AG04449 (cell line): Measurements from ENCODE around the gene EPB41L1.
A peak's percentile ranks its signal among the peaks of the same experiment; 100 is the strongest.

Source experiments
- CTCF ChIA-PET: fragments of 350-600 bp; formaldehyde crosslinking; extraction: SDS; loops from one replicate; lab custom pipeline; 2021; ENCODE audit warnings: antibody characterized with exemption; lab: Yijun Ruan, JAX
- POLR2A ChIA-PET: fragments of 400-600, 350-600 bp; formaldehyde crosslinking; extraction: SDS; loops from one replicate; lab custom pipeline; 2020; ENCODE audit warnings: antibody characterized with exemption, inconsistent platforms; lab: Yijun Ruan, JAX
- DNase-seq: peaks from one replicate; pipeline ENCODE4 v3.0.0-alpha.2; 2010; ENCODE audit warnings: low read depth, low spot score
- H3K4me3 ChIP-seq: 2 replicates; pipeline ENCODE4 v1.5.1; 2011; ENCODE audit warnings: low read depth, mild to moderate bottlenecking, control low read depth, low read length
- TF ChIP-seq, protein P1 (sequence below): IDR thresholded peaks from one replicate; pipeline ENCODE4 v1.5.1; 2011; ENCODE audit warnings: mild to moderate bottlenecking, moderate library complexity, low read length, control low read depth, inconsistent platforms; ENCODE audit not compliant: insufficient read depth; ENCODE audit errors: missing control alignments

The EPB41L1 gene

DNA sequence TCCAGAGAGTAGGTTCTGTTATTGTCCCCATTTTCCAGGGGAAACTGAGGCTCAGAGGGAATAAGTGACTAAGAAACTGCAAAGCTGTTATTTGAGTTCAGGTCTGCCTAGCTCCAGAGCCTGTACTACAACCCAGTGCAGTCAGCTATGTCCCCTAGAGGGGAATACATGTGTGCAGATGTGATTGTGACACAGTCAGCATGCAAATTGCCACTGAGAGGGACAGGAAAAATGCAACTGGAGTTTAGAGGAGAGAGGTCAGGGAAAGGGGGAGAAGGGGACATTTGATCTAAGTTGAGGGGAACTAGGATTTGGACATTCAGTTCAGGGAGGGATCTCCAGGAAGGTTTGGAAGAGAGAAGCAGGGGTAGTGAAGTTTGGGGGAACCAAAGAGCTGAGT is 38.6 kb upstream of the EPB41L1 start:
- no peak for DNase-seq
- TF ChIP-seq, protein P1, sequence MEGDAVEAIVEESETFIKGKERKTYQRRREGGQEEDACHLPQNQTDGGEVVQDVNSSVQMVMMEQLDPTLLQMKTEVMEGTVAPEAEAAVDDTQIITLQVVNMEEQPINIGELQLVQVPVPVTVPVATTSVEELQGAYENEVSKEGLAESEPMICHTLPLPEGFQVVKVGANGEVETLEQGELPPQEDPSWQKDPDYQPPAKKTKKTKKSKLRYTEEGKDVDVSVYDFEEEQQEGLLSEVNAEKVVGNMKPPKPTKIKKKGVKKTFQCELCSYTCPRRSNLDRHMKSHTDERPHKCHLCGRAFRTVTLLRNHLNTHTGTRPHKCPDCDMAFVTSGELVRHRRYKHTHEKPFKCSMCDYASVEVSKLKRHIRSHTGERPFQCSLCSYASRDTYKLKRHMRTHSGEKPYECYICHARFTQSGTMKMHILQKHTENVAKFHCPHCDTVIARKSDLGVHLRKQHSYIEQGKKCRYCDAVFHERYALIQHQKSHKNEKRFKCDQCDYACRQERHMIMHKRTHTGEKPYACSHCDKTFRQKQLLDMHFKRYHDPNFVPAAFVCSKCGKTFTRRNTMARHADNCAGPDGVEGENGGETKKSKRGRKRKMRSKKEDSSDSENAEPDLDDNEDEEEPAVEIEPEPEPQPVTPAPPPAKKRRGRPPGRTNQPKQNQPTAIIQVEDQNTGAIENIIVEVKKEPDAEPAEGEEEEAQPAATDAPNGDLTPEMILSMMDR = no peak
- POLR2A ChIA-PET = no interaction called here
- no peak overlapping the region for H3K4me3 ChIP-seq
- CTCF ChIA-PET = interaction anchor here (2.6 to 6.6 kb wide), 2 partner anchors 123 to 162 kb away, joined by 11 to 57 read pairs; partner anchors contain the start of gene SCAND1

GRCh38 chr20:36116807-36117441 is 37.6 kb upstream of the EPB41L1 start:
- CTCF ChIA-PET = interaction anchor here (1.1 to 6.6 kb wide), 3 partner anchors 21 to 163 kb away, joined by 3 to 57 read pairs (median 11); partner anchors contain the start of gene SCAND1
- POLR2A ChIA-PET = interaction anchor here (0.6 kb wide), 1 partner anchor 19 kb away, joined by 3 read pairs; no protein-coding TSS in a partner anchor
- H3K4me3 ChIP-seq = no peak overlapping the region
- TF ChIP-seq, protein P1 = no peak
- DNase-seq = peak; percentile 63

- POLR2A ChIA-PET = no interaction called here
- CTCF ChIA-PET = interaction anchor here (1.1 to 6.6 kb wide), 4 partner anchors 8 to 125 kb away, joined by 3 to 57 read pairs (median 12); no protein-coding TSS in a partner anchor
- no peak for DNase-seq
- TF ChIP-seq, protein P1 = no peak
- no peak overlapping the region for H3K4me3 ChIP-seq
Observed at GRCh38 chr20:36117638-36118037, 36.9 kb upstream of the EPB41L1 start.

DNA sequence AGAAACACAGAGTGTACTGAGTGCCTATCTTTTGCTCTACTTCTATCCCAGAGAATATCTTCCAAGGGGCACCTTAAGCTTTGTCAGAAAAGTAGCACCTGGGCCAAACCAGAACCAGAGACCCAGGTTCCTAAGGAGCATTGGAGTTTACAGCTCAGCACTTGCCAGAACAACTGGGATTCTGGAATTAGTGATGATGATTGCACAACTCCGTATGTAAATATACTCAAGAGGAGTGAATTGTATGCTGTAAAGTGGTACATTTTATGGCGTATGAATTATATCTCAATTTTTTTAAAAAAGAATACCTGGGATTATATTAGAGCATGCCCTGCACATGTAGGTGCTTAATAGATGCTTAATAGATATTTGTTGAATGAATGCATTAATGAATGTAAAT is 36.2 kb upstream of the EPB41L1 start:
- TF ChIP-seq, protein P1 = no peak
- no peak for DNase-seq
- no peak overlapping the region for H3K4me3 ChIP-seq
- CTCF ChIA-PET = interaction anchor here (1.2 to 6.6 kb wide), 3 partner anchors 9 to 126 kb away, joined by 3 to 57 read pairs (median 20); no protein-coding TSS in a partner anchor
- POLR2A ChIA-PET = no interaction called here

DNA sequence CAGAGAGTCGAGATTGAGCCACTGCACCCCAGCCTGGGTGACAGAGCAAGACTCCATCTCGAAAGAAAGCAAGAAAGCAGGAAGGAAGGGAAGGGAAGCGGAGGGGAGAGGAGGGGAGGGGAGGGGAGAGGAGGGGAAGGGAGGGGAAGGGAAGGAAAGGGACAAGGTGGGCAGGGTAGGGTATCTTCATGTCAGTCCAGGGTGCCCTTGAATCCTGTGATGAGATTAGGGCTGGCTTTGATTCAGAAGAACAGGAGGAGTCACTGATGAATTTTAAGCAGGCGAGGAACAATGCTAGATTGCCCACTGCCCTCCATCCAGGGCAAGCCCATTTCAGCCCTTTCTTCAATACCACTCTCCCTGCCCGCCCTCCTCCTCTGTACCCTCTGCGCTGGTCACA is 35.0 kb upstream of the EPB41L1 start:
- CTCF ChIA-PET = interaction anchor here (3.0 to 6.6 kb wide), 2 partner anchors 19 to 127 kb away, joined by 20 to 57 read pairs; no protein-coding TSS in a partner anchor
- no peak for DNase-seq
- H3K4me3 ChIP-seq = no peak overlapping the region
- TF ChIP-seq, protein P1 = no peak
- POLR2A ChIA-PET = no interaction called here

DNA sequence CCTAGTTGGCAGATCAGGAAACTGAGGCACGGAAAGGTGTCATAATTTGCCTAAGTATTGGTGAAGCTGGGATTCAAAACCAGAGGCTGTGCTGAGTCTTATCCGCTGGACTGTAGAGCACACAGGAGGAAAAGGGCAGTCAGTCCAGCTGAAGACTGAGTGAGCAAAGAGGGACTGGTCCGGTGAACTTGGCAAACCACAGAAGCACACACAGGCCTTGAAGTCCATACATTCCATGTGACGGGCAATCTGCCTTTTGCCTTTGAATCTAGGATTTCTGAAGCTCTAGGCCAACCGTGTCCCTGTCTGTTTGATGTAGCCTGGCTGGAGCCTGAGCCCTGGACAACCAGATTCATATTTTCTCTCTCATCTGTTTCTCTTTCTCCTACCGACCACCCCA is 34.3 kb upstream of the EPB41L1 start:
- no peak for DNase-seq
- TF ChIP-seq, protein P1 = no peak
- no peak overlapping the region for H3K4me3 ChIP-seq
- CTCF ChIA-PET = interaction anchor here (3.0 to 6.6 kb wide), 2 partner anchors 19 to 128 kb away, joined by 20 to 57 read pairs; no protein-coding TSS in a partner anchor
- POLR2A ChIA-PET = no interaction called here
